ENCODE data around the gene FOXRED1.
A peak's percentile ranks its signal among the peaks of the same experiment; 100 is the strongest.

DNA sequence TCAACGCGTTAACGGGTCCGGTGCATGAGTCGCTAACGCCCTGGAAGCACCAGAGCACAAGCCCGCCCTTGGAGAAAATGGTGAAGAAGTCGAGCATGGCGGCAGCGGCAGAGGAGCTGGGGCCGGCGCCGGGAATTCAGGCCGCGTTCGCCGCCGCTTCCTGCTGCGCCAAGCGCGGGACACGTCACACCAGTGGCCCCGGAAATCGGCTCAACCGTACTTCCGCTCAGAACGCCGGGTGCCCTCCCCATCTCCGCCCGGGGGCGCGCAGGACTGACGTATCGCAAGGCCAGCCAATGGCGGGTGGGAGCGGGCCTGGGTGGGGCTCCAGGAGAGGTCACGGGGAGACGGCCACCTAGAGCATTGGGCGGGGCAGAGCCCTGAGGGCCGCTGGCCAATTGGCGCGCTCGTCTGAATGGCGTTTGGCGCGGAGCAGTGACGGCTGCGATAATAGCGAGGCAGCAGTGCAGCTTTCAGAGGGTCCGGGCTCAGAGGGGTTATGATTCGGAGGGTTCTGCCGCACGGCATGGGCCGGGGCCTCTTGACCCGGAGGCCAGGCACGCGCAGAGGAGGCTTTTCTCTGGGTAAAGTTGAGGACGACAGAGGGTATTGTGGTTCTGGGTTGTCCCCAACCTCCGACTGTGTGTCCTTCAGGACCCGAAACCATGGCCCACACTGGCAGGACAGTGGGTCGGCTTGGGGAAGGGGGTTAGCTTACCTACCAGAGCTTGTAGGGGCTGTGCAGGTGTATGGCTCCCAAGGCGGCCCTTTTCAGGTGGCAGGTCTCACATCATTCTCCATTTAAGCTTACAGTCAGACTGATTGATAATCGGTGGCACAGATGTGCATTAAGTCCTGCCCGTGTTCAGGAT lies at the start of gene FOXRED1, which contains the start of gene SRPRA:
- TF ChIP-seq POLR2A (IDR thresholded peaks at IDR 0.05; ENCODE audit: low read depth, low read length) (peak; percentile 85; the same call in 1 of the 2 replicates), POLR2AphosphoS5 (IDR thresholded peaks at IDR 0.05; ENCODE audit: low read depth, low read length) (peak; percentile 80)
